IMR-90 (cell line): ENCODE results near the gene PCSK6. TPM values are rescaled to one million over a fixed set of nuclear protein-coding genes. Genes with fewer than 3 reads are reported as not detected.

Experiments
- ATAC-seq: fragments of 200-7000 bp; cut with Tn5 transposase; 2 replicates; pipeline ENCODE4 v1.9.1; 2020; ENCODE audit warnings: low read depth, mild to moderate bottlenecking, moderate library complexity
- BruUV-seq: library from RNA; stranded (reverse); fragments of 400-500 nt; replicated peaks from 2 replicates; lab custom pipeline; 2021; lab: Mats Ljungman, UMichigan
- CTCF ChIA-PET: fragments of 300-600 bp; formaldehyde crosslinking; extraction: SDS; loops from one replicate; lab custom pipeline; 2021; ENCODE audit warnings: antibody characterized with exemption; lab: Yijun Ruan, JAX
- POLR2A ChIA-PET: fragments of 300-600 bp; sonication (Branson Sonifier 250); formaldehyde crosslinking; loops from one replicate; lab custom pipeline; 2022; ENCODE audit warnings: antibody characterized with exemption; ENCODE audit not compliant: unreplicated experiment; lab: Charles Lee
- DNase-seq: peaks from one replicate; pipeline ENCODE4 v3.0.0; 2013
- H2AFZ ChIP-seq: replicated peaks from 2 replicates; pipeline ENCODE3; 2013; ENCODE audit warnings: low read length, mild to moderate bottlenecking; ENCODE audit not compliant: poor library complexity
- H2AK5ac ChIP-seq: 2 replicates; pipeline ENCODE4 v1.6.1; 2013; ENCODE audit warnings: low read depth, low read length, inconsistent platforms
- H2AK9ac ChIP-seq: replicated peaks from 2 replicates; pipeline ENCODE3; 2013; ENCODE audit warnings: mild to moderate bottlenecking, low read depth, low read length, moderate library complexity; ENCODE audit not compliant: poor library complexity
- H2BK120ac ChIP-seq: 2 replicates; pipeline ENCODE4 v1.6.1; 2013; ENCODE audit warnings: low read depth, low read length, inconsistent platforms
- H2BK15ac ChIP-seq: 3 replicates; pipeline ENCODE4 v1.6.1; 2013; ENCODE audit warnings: low read depth, low read length, inconsistent platforms
- H2BK20ac ChIP-seq: 2 replicates; pipeline ENCODE4 v1.6.1; 2013; ENCODE audit warnings: low read depth, mild to moderate bottlenecking, inconsistent platforms, low read length, moderate library complexity
- H2BK5ac ChIP-seq: 2 replicates; pipeline ENCODE4 v1.6.1; 2013; ENCODE audit warnings: mild to moderate bottlenecking, low read depth, low read length, inconsistent platforms; ENCODE audit not compliant: poor library complexity, severe bottlenecking
- H3K14ac ChIP-seq: replicated peaks from 2 replicates; pipeline ENCODE4 v1.6.1; 2013; ENCODE audit warnings: low read depth, low read length, inconsistent platforms
- H3K18ac ChIP-seq: 2 replicates; pipeline ENCODE4 v1.6.1; 2013; ENCODE audit warnings: low read depth, low read length, control low read depth
- H3K23ac ChIP-seq: 2 replicates; pipeline ENCODE4 v1.6.1; 2013; ENCODE audit warnings: low read depth, low read length, inconsistent platforms
- H3K27ac ChIP-seq: 2 replicates; pipeline ENCODE4 v1.5.1; 2013; ENCODE audit warnings: mild to moderate bottlenecking, control low read depth, low read length; ENCODE audit not compliant: insufficient read depth
- H3K27me3 ChIP-seq: 2 replicates; pipeline ENCODE4 v1.6.1; 2013; ENCODE audit warnings: low read length; ENCODE audit not compliant: control insufficient read depth, insufficient read depth
- H3K36me3 ChIP-seq: 2 replicates; pipeline ENCODE4 v1.6.1; 2013; ENCODE audit warnings: low read length, mixed read lengths; ENCODE audit not compliant: control insufficient read depth, insufficient read depth
- H3K4ac ChIP-seq: 2 replicates; pipeline ENCODE4 v1.6.1; 2013; ENCODE audit warnings: low read depth, low read length, inconsistent platforms
- H3K4me1 ChIP-seq: 2 replicates; pipeline ENCODE4 v1.6.1; 2013; ENCODE audit warnings: low read length, mixed read lengths; ENCODE audit not compliant: control insufficient read depth, insufficient read depth
- H3K4me2 ChIP-seq: 2 replicates; pipeline ENCODE4 v1.6.1; 2013; ENCODE audit warnings: low read depth, mild to moderate bottlenecking, control low read depth, low read length, moderate library complexity
- H3K4me3 ChIP-seq: 2 replicates; pipeline ENCODE4 v1.5.1; 2013; ENCODE audit warnings: low read depth, mild to moderate bottlenecking, control low read depth, low read length, moderate library complexity; ENCODE audit not compliant: insufficient read depth
- H3K56ac ChIP-seq: 2 replicates; pipeline ENCODE4 v1.6.1; 2013; ENCODE audit warnings: low read length, inconsistent platforms; ENCODE audit not compliant: insufficient read depth; ENCODE audit errors: extremely low read depth
- H3K79me1 ChIP-seq, 2 experiments: 2 replicates each; pipeline ENCODE4 v1.6.1; 2013; ENCODE audit warnings: low read length in 2 of 2, inconsistent platforms in 1 of 2, low read depth in 1 of 2
- H3K9ac ChIP-seq: 2 replicates; pipeline ENCODE4 v1.6.1; 2013; ENCODE audit warnings: low read depth, low read length, control low read depth
- H3K9me1 ChIP-seq: 2 replicates; pipeline ENCODE4 v1.6.1; 2013; ENCODE audit warnings: low read length, inconsistent platforms; ENCODE audit not compliant: insufficient read depth
- H3K9me3 ChIP-seq: 2 replicates; pipeline ENCODE4 v1.6.1; 2013; ENCODE audit warnings: low read length; ENCODE audit not compliant: control insufficient read depth, insufficient read depth
- H4K20me1 ChIP-seq: 2 replicates; pipeline ENCODE4 v1.6.1; 2013; ENCODE audit warnings: low read length, inconsistent platforms; ENCODE audit not compliant: insufficient read depth
- H4K5ac ChIP-seq: 2 replicates; pipeline ENCODE4 v1.6.1; 2013; ENCODE audit warnings: mild to moderate bottlenecking, low read depth, low read length, control low read depth
- H4K8ac ChIP-seq, 2 experiments: 2 replicates each; pipeline ENCODE4 v1.6.1; 2013; ENCODE audit warnings: low read depth in 2 of 2, low read length in 2 of 2, control low read depth in 1 of 2, inconsistent platforms in 1 of 2
- H4K91ac ChIP-seq: 2 replicates; pipeline ENCODE4 v1.6.1; 2013; ENCODE audit warnings: low read depth, low read length, inconsistent platforms; ENCODE audit not compliant: insufficient read depth
- BHLHE40 ChIP-seq: fragments of 150-350 bp; IDR thresholded peaks from 2 replicates; pipeline ENCODE4 v1.6.1; 2016; ENCODE audit warnings: mild to moderate bottlenecking, low read depth, low read length
- CEBPB ChIP-seq: IDR thresholded peaks from 2 replicates; pipeline ENCODE4 v1.6.1; 2012; ENCODE audit warnings: low read depth, low read length, improper control_type of control experiment
- CHD1 ChIP-seq: IDR thresholded peaks from 2 replicates; pipeline ENCODE4 v1.6.1; 2012; ENCODE audit warnings: low read depth, low read length, improper control_type of control experiment
- FOS ChIP-seq: fragments of 150-350 bp; IDR thresholded peaks from 2 replicates; pipeline ENCODE4 v1.6.1; 2016; ENCODE audit warnings: low read depth, low read length
- MAFK ChIP-seq: IDR thresholded peaks from 2 replicates; pipeline ENCODE4 v1.6.1; 2012; ENCODE audit warnings: low read depth, low read length, improper control_type of control experiment
- MAZ ChIP-seq: IDR thresholded peaks from 2 replicates; pipeline ENCODE4 v1.6.1; 2012; ENCODE audit warnings: low read depth, mild to moderate bottlenecking, low read length, improper control_type of control experiment, moderate library complexity, borderline replicate concordance
- MXI1 ChIP-seq: IDR thresholded peaks from 2 replicates; pipeline ENCODE4 v1.6.1; 2012; ENCODE audit warnings: low read depth, mild to moderate bottlenecking, low read length, moderate library complexity, borderline replicate concordance
- NFE2L2 ChIP-seq: fragments of 150-350 bp; IDR thresholded peaks from 2 replicates; pipeline ENCODE4 v1.6.1; 2016; ENCODE audit warnings: low read depth, mild to moderate bottlenecking, low read length
- POLR2A ChIP-seq: IDR thresholded peaks from 2 replicates; pipeline ENCODE4 v1.6.1; 2012; ENCODE audit warnings: mild to moderate bottlenecking, low read depth, low read length
- RAD21 ChIP-seq: IDR thresholded peaks from 2 replicates; pipeline ENCODE4 v1.6.1; 2012; ENCODE audit warnings: low read length, improper control_type of control experiment
- RCOR1 ChIP-seq: IDR thresholded peaks from 2 replicates; pipeline ENCODE4 v1.6.1; 2012; ENCODE audit warnings: mild to moderate bottlenecking, low read length, improper control_type of control experiment; ENCODE audit not compliant: insufficient replicate concordance
- RFX5 ChIP-seq: IDR thresholded peaks from 2 replicates; pipeline ENCODE4 v1.8.0; 2012; ENCODE audit warnings: low read depth, mild to moderate bottlenecking, low read length, moderate library complexity
- SMC3 ChIP-seq: fragments of 150-350 bp; IDR thresholded peaks from 2 replicates; pipeline ENCODE4 v1.6.1; 2016; ENCODE audit warnings: low read depth, mild to moderate bottlenecking, antibody characterized with exemption, low read length, moderate library complexity
- USF2 ChIP-seq: fragments of 150-350 bp; IDR thresholded peaks from 2 replicates; pipeline ENCODE4 v1.6.1; 2017; ENCODE audit warnings: mild to moderate bottlenecking, antibody characterized with exemption, low read length, low read depth
- WGBS, 2 experiments: methylation state at CpG; one replicate each; pipeline versions ENCODE4 v1.1.5 to v1.1.7; 2013; ENCODE audit warnings: missing lambda C conversion rate in 2 of 2; ENCODE audit not compliant: insufficient read length in 1 of 2; ENCODE audit errors: extremely low coverage in 2 of 2; 5-methylcytosine and 5-hydroxymethylcytosine counted together
- dilution Hi-C: fragments of 300-500 bp; cut with HindIII; formaldehyde crosslinking; loops from one replicate; pipeline ENCODE4 v1.14.3; 2018; ENCODE audit warnings: low sequenced_read_pairs; ENCODE audit not compliant: unreplicated experiment
- in situ Hi-C: fragments of 300-500 bp; cut with MboI; formaldehyde crosslinking; loops from 3 replicates; pipeline ENCODE4 v1.14.3; 2019; ENCODE audit warnings: low sequenced_read_pairs, inconsistent platforms, mixed read lengths
- intact Hi-C: fragments of 100-400 bp; cut with micrococcal nuclease; formaldehyde crosslinking; loops from 2 replicates; pipeline ENCODE4 v1.10.0; 2022
- polyA plus RNA-seq, 3 experiments: library from polyadenylated mRNA; depleted of rRNA; stranded (reverse); fragments of >200 nt; gene quantifications; 2 replicates each; pipeline ENCODE4 v1.2.3, GENCODE V29; 2012; ENCODE audit warnings: low replicate concordance in 1 of 3
- total RNA-seq: library from RNA; depleted of rRNA; stranded (reverse); fragments of >200 nt; gene quantifications from 2 replicates; pipeline ENCODE4 v1.2.3, GENCODE V29; 2012
- TF ChIP-seq, protein P1 (sequence below): conservative IDR thresholded peaks from 2 replicates; pipeline ENCODE4 v1.5.1; 2012; ENCODE audit warnings: mild to moderate bottlenecking, low read depth, low read length, improper control_type of control experiment
- TF ChIP-seq, protein P2 (sequence below): fragments of 150-350 bp; IDR thresholded peaks from 2 replicates; pipeline ENCODE4 v1.6.1; 2016; ENCODE audit warnings: low read depth, mild to moderate bottlenecking, low read length, moderate library complexity, borderline replicate concordance

The PCSK6 gene
- total and polyA plus RNA-seq, 2 of the 4 experiments (the other 2 are of a cell fraction) = not detected

GRCh38 chr15:101372149-101372577 is 117.3 kb downstream of the PCSK6 start:
- peak; percentile 96 for ATAC-seq
- POLR2A ChIA-PET = no interaction called here

More at GRCh38 chr15:101372149-101372577, 117.3 kb downstream of the PCSK6 start:
- no peak overlapping the region for H4K91ac ChIP-seq
- no peak overlapping the region for H2BK120ac ChIP-seq
- no peak overlapping the region for H2AK9ac ChIP-seq
- no peak for TF ChIP-seq POLR2A
- TF ChIP-seq, protein P1, sequence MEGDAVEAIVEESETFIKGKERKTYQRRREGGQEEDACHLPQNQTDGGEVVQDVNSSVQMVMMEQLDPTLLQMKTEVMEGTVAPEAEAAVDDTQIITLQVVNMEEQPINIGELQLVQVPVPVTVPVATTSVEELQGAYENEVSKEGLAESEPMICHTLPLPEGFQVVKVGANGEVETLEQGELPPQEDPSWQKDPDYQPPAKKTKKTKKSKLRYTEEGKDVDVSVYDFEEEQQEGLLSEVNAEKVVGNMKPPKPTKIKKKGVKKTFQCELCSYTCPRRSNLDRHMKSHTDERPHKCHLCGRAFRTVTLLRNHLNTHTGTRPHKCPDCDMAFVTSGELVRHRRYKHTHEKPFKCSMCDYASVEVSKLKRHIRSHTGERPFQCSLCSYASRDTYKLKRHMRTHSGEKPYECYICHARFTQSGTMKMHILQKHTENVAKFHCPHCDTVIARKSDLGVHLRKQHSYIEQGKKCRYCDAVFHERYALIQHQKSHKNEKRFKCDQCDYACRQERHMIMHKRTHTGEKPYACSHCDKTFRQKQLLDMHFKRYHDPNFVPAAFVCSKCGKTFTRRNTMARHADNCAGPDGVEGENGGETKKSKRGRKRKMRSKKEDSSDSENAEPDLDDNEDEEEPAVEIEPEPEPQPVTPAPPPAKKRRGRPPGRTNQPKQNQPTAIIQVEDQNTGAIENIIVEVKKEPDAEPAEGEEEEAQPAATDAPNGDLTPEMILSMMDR = no peak
- no peak for TF ChIP-seq CEBPB
- TF ChIP-seq MAFK = no peak
- no peak for TF ChIP-seq SMC3
- TF ChIP-seq USF2 = no peak
- no peak for TF ChIP-seq BHLHE40
- no peak for TF ChIP-seq FOS
- no peak for TF ChIP-seq MAZ
- no peak for TF ChIP-seq RCOR1
- TF ChIP-seq, protein P2, sequence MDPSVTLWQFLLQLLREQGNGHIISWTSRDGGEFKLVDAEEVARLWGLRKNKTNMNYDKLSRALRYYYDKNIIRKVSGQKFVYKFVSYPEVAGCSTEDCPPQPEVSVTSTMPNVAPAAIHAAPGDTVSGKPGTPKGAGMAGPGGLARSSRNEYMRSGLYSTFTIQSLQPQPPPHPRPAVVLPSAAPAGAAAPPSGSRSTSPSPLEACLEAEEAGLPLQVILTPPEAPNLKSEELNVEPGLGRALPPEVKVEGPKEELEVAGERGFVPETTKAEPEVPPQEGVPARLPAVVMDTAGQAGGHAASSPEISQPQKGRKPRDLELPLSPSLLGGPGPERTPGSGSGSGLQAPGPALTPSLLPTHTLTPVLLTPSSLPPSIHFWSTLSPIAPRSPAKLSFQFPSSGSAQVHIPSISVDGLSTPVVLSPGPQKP = no peak
- TF ChIP-seq NFE2L2 = no peak
- no peak for TF ChIP-seq RAD21
- TF ChIP-seq RFX5 = no peak
- no peak for TF ChIP-seq MXI1
- TF ChIP-seq CHD1 = no peak
- no peak overlapping the region for H2AFZ ChIP-seq
- in situ Hi-C loops (no loop called here), intact Hi-C loops (no loop called here), dilution Hi-C loops (no loop called here)
- H3K79me1 ChIP-seq = no peaks in the 10 kb centered on the region
- H4K5ac ChIP-seq = no peak overlapping the region
- H3K4ac ChIP-seq = no peak overlapping the region
- H3K4me1 ChIP-seq = no peaks in the 10 kb centered on the region
- no peak overlapping the region for H3K14ac ChIP-seq
- no peak overlapping the region for H4K8ac ChIP-seq
- no peak overlapping the region for H3K18ac ChIP-seq
- H3K27ac ChIP-seq = no peak overlapping the region
- no peak overlapping the region for H3K4me3 ChIP-seq
- H3K9me1 ChIP-seq = no peaks in the 10 kb centered on the region
- H4K20me1 ChIP-seq = no peaks in the 10 kb centered on the region
- H2BK5ac ChIP-seq = no peak overlapping the region
- H3K9ac ChIP-seq = no peak overlapping the region
- no TSS peak for BruUV-seq
- no peak overlapping the region for H3K23ac ChIP-seq
- H2AK5ac ChIP-seq = no peak overlapping the region
- no peak overlapping the region for H2BK15ac ChIP-seq
- H3K56ac ChIP-seq = no peak overlapping the region
- DNase-seq = peak; percentile 64
- CTCF ChIA-PET = no interaction called here
- H3K4me2 ChIP-seq = no peak overlapping the region
- H3K27me3 ChIP-seq = peaks cover 21% of the 10 kb centered on the region
- H2BK20ac ChIP-seq = no peak overlapping the region
- H3K36me3 ChIP-seq = no peaks in the 10 kb centered on the region
- no peaks in the 10 kb centered on the region for H3K9me3 ChIP-seq
- 23% methylated on average over 7 of the region's 13 CpGs; no CpG with 5 or more reads in 1 of the 2 experiments for WGBS, 2 experiments
